A549 (cell line): ENCODE results near the gene CDH4.

Source experiments
- EP300 ChIP-seq, 2 experiments: fragments of >200 bp; sonication (Bioruptor Twin); formaldehyde crosslinking; IDR thresholded peaks; 2 replicates in 1 of 2; 3 replicates in 1 of 2; pipeline ENCODE4 v1.6.1; 2016 to 2017
- FOSB ChIP-seq: fragments of 250-450 bp; sonication (Bioruptor Pico); IDR thresholded peaks from 2 replicates; pipeline ENCODE4 v1.5.0; 2020; ENCODE audit warnings: mild to moderate bottlenecking, moderate library complexity
- HDAC2 ChIP-seq: fragments of 200-600 bp; sonication (generic); IDR thresholded peaks from 2 replicates; pipeline ENCODE4 v1.6.1; 2016
- JUNB ChIP-seq: fragments of >200 bp; sonication (Bioruptor Twin); formaldehyde crosslinking; IDR thresholded peaks from 2 replicates; pipeline ENCODE4 v1.6.1; 2016
- MAZ ChIP-seq: fragments of 150-350 bp; IDR thresholded peaks from 2 replicates; pipeline ENCODE4 v1.6.1; 2014; ENCODE audit warnings: antibody characterized with exemption, low read depth, low read length, borderline replicate concordance
- NFE2L2 ChIP-seq: fragments of 150-350 bp; conservative IDR thresholded peaks from 2 replicates; pipeline ENCODE4 v1.6.1; 2014; ENCODE audit warnings: low read length
- RAD21 ChIP-seq, 2 experiments: fragments of >200 bp in 1 of 2; sonication (Bioruptor Twin) in 1 of 2; formaldehyde crosslinking in 1 of 2; IDR thresholded peaks in 1 of 2; conservative IDR thresholded peaks in 1 of 2; 2 replicates in 1 of 2; 3 replicates in 1 of 2; pipeline ENCODE4 v1.6.1; 2012 to 2018; ENCODE audit warnings: inconsistent platforms in 1 of 2
- RCOR1 ChIP-seq: fragments of 150-350 bp; IDR thresholded peaks from 2 replicates; pipeline ENCODE4 v1.6.1; 2014; ENCODE audit warnings: antibody characterized with exemption, low read length, low read depth
- RFX5 ChIP-seq: fragments of 450-650 bp; IDR thresholded peaks from 2 replicates; pipeline ENCODE4 v1.7.1; 2014; ENCODE audit warnings: antibody characterized with exemption, mild to moderate bottlenecking, moderate library complexity
- TF ChIP-seq, protein P1 (sequence below): fragments of >200 bp; sonication (Bioruptor Twin); formaldehyde crosslinking; IDR thresholded peaks from 3 replicates; pipeline ENCODE4 v1.5.1; 2016

DNA sequence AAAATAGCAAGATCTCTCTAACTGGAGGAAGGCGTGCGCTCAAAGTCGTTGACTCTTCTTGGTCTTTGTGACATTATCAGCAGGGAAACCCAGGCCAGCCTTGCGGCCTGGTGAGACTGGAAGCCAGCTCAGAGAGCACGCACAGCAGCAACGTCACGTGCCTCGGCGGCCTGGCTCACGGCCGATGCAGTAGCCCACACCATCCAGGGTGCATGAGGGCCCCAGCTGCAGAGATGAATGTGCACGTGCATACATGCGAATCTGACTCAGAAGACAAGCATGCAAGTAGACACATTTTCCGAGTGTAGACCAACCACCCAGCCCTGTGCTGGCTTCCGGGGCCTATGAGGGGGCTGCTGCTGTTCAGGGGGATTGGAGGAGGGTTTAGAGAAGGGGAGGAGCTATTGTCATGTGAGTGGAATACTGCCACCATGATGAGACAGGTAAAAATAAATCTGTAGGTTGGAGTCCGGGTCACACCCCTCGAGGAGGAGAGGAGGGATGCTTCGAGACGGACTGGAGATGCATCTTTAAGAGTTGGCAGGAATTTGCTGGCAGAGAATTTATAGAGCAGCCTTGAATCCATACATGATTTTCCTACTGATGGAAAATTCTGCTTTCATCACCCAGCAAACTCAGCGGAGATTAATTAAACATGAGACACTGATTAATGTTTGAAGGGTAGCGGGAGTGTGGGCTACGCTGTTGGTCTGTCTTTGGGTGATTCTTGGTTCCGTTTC is 388.2 kb downstream of the CDH4 start:
- no peak for TF ChIP-seq FOSB
- no peak for TF ChIP-seq RAD21 (conservative IDR thresholded peaks at IDR 0.05 in 1 of 2, IDR thresholded peaks at IDR 0.05 in 1 of 2)
- TF ChIP-seq RFX5 = no peak
- no peak for TF ChIP-seq EP300 (IDR thresholded peaks at IDR 0.05)
- TF ChIP-seq MAZ = no peak
- no peak for TF ChIP-seq HDAC2
- TF ChIP-seq RCOR1 = no peak
- no peak for TF ChIP-seq JUNB
- TF ChIP-seq, protein P1, sequence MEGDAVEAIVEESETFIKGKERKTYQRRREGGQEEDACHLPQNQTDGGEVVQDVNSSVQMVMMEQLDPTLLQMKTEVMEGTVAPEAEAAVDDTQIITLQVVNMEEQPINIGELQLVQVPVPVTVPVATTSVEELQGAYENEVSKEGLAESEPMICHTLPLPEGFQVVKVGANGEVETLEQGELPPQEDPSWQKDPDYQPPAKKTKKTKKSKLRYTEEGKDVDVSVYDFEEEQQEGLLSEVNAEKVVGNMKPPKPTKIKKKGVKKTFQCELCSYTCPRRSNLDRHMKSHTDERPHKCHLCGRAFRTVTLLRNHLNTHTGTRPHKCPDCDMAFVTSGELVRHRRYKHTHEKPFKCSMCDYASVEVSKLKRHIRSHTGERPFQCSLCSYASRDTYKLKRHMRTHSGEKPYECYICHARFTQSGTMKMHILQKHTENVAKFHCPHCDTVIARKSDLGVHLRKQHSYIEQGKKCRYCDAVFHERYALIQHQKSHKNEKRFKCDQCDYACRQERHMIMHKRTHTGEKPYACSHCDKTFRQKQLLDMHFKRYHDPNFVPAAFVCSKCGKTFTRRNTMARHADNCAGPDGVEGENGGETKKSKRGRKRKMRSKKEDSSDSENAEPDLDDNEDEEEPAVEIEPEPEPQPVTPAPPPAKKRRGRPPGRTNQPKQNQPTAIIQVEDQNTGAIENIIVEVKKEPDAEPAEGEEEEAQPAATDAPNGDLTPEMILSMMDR = no peak
- TF ChIP-seq NFE2L2 = no peak
